Stimulated activated naive CD8-positive, alpha-beta T cell treated with anti-CD3 and anti-CD28 coated beads, Interleukin-15, Interleukin-2, amounts not matched to agents 100 ng/mL and 50 ng/mL, for 24 hours (primary cell): Measurements from ENCODE around the gene FJX1.

ENCODE experiments used
- H3K27ac Mint-ChIP-seq: one replicate; pipeline ENCODE4 v1.8.0; 2021; ENCODE audit warnings: mild to moderate bottlenecking, mixed read lengths
- H3K27me3 Mint-ChIP-seq: one replicate; pipeline ENCODE4 v1.8.0; 2021; ENCODE audit warnings: mixed read lengths
- H3K36me3 Mint-ChIP-seq: one replicate; pipeline ENCODE4 v1.8.0; 2021; ENCODE audit warnings: low read depth, mixed read lengths
- H3K4me1 Mint-ChIP-seq: one replicate; pipeline ENCODE4 v1.8.0; 2021; ENCODE audit warnings: low read depth, mixed read lengths
- H3K4me3 Mint-ChIP-seq: one replicate; pipeline ENCODE4 v1.8.0; 2021; ENCODE audit warnings: mild to moderate bottlenecking, mixed read lengths
- H3K9me3 Mint-ChIP-seq: one replicate; pipeline ENCODE4 v1.8.0; 2021; ENCODE audit warnings: mixed read lengths

FJX1 gene

DNA sequence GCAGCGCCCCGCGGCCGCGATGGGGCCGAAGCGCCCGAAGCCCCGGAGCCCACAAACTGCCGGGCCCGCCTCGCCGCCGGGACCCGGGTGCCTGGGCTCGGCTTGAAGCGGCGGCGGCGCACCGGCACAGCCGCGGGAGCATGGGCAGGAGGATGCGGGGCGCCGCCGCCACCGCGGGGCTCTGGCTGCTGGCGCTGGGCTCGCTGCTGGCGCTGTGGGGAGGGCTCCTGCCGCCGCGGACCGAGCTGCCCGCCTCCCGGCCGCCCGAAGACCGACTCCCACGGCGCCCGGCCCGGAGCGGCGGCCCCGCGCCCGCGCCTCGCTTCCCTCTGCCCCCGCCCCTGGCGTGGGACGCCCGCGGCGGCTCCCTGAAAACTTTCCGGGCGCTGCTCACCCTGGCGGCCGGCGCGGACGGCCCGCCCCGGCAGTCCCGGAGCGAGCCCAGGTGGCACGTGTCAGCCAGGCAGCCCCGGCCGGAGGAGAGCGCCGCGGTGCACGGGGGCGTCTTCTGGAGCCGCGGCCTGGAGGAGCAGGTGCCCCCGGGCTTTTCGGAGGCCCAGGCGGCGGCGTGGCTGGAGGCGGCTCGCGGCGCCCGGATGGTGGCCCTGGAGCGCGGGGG is 346 bp downstream of the FJX1 start:
- peak overlapping the region; percentile 39 for H3K4me3 Mint-ChIP-seq
- no peaks in the 10 kb centered on the region for H3K36me3 Mint-ChIP-seq
- H3K9me3 Mint-ChIP-seq, result no peaks in the 10 kb centered on the region
- no peak overlapping the region for H3K27ac Mint-ChIP-seq
- peaks cover 19% of the 10 kb centered on the region for H3K4me1 Mint-ChIP-seq
- peaks cover 69% of the 10 kb centered on the region for H3K27me3 Mint-ChIP-seq

DNA sequence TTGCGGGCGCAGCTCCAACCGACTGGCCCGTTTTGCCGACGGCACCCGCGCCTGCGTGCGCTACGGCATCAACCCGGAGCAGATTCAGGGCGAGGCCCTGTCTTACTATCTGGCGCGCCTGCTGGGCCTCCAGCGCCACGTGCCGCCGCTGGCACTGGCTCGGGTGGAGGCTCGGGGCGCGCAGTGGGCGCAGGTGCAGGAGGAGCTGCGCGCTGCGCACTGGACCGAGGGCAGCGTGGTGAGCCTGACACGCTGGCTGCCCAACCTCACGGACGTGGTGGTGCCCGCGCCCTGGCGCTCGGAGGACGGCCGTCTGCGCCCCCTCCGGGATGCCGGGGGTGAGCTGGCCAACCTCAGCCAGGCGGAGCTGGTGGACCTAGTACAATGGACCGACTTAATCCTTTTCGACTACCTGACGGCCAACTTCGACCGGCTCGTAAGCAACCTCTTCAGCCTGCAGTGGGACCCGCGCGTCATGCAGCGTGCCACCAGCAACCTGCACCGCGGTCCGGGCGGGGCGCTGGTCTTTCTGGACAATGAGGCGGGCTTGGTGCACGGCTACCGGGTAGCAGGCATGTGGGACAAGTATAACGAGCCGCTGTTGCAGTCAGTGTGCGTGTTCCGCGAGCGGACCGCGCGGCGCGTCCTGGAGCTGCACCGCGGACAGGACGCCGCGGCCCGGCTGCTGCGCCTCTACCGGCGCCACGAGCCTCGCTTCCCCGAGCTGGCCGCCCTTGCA is 1.0 kb downstream of the FJX1 start:
- Mint-ChIP-seq H3K27ac (no peak overlapping the region), H3K9me3 (no peaks in the 10 kb centered on the region), H3K36me3 (no peaks in the 10 kb centered on the region), H3K27me3 (peaks cover 70% of the 10 kb centered on the region), H3K4me3 (peak overlapping the region; percentile 70), H3K4me1 (peaks cover 19% of the 10 kb centered on the region)

DNA sequence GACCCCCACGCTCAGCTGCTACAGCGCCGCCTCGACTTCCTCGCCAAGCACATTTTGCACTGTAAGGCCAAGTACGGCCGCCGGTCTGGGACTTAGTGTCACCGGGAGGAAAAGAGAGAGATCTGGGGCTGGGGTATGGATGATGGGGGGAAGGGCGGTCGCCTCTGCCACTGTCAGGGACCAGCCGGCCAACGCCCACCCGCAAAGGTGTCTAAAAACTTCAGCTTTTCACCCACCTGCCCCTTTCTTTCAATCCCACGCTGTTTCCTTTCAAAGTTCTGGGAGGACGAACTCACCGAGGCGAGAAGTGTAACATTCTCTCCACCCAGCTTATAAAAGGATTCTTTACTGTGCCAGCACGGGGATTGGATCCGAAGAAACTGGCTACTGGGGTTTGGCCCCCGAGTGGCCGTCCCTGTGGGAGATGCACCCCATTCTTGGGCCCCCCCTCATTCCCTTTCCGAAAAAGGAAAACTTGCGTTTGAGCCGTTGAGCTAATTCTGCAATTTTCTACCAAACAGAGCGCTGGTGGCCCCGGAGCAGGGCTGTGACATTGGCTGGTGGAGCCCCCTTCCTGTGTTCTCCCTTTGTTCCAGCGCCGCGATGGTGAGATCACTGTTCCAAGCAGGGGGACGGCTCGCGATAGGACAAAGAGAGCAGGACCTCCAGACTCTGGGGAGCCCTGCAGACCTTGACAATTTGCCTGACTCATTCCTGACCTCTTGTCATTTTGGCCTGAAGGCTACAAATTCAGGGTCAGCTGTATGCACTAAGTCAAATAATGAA is 1.8 kb downstream of the FJX1 start:
- peaks cover 69% of the 10 kb centered on the region for H3K27me3 Mint-ChIP-seq
- H3K27ac Mint-ChIP-seq, result no peak overlapping the region
- H3K36me3 Mint-ChIP-seq, result no peaks in the 10 kb centered on the region
- H3K9me3 Mint-ChIP-seq, result no peaks in the 10 kb centered on the region
- H3K4me3 Mint-ChIP-seq, result peak overlapping the region; percentile 70
- H3K4me1 Mint-ChIP-seq, result peaks cover 19% of the 10 kb centered on the region

DNA sequence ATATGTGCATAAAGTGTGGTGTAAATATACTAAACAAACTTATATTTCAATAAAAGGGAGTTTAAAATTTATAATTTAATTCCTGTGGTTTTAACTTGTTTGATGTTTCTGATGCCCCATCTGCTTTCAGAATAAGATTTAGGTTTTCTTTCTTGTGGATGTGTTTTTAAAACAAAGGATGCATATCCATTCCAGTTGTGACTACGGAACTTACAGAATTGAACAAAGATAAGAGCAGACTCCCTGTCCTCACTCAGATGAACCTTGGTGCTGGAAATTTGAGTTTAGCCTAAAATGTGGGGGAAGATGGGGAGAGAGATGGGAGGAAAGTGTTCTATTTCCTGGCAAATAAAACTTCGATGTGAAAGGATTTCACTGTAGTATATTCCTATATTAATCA is 2.5 kb downstream of the FJX1 start:
- Mint-ChIP-seq H3K4me3 (no peak overlapping the region), H3K27me3 (peaks cover 71% of the 10 kb centered on the region)

DNA sequence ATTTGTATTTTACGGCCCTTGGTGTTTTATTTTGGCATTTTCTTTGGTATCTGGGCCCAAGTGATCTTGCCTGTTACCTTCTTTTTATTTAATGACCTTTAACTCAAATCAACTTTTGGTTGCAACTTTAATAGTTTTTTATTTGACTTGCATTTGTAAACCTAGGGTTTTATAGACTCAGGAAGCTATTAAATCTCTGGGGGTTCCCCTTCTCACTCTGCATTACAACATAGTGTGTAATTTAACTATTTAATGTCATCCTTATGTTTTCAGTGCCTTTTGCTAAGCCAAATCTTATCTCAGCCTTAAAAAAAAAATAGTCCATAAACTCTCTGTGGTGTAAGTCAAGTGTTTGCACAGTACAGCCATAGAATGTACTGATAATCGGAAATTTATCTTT is 3.4 kb downstream of the FJX1 start:
- Mint-ChIP-seq H3K4me1 (peaks cover 19% of the 10 kb centered on the region), H3K36me3 (no peaks in the 10 kb centered on the region), H3K27ac (no peak overlapping the region), H3K27me3 (peaks cover 74% of the 10 kb centered on the region), H3K9me3 (no peaks in the 10 kb centered on the region), H3K4me3 (no peak overlapping the region)

More for the DNA sequence above, 2.5 kb downstream of the FJX1 start:
- no peaks in the 10 kb centered on the region for H3K9me3 Mint-ChIP-seq
- no peaks in the 10 kb centered on the region for H3K36me3 Mint-ChIP-seq
- peaks cover 19% of the 10 kb centered on the region for H3K4me1 Mint-ChIP-seq
- no peak overlapping the region for H3K27ac Mint-ChIP-seq

DNA sequence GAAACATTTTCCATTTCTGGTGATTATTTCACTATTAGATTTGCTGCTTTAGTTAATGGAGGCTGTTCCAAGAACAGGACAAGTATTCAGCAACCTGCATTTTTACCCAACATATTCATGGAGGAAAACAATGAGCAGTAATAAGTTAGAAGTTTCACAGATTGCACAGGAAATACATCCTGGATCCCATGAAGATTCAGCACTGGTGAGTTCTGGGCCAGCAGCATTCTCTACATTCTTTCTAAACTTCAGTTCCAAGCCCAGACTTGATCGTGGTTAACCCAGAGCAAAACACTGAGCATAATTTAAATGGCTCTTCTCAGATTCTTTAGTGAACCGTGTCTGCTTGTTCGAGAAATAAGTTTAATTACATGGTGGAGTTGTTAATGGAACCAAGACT is 3.8 kb downstream of the FJX1 start:
- Mint-ChIP-seq H3K27ac (no peak overlapping the region), H3K27me3 (peaks cover 74% of the 10 kb centered on the region), H3K36me3 (no peaks in the 10 kb centered on the region), H3K4me3 (no peak overlapping the region), H3K9me3 (no peaks in the 10 kb centered on the region), H3K4me1 (peaks cover 19% of the 10 kb centered on the region)

DNA sequence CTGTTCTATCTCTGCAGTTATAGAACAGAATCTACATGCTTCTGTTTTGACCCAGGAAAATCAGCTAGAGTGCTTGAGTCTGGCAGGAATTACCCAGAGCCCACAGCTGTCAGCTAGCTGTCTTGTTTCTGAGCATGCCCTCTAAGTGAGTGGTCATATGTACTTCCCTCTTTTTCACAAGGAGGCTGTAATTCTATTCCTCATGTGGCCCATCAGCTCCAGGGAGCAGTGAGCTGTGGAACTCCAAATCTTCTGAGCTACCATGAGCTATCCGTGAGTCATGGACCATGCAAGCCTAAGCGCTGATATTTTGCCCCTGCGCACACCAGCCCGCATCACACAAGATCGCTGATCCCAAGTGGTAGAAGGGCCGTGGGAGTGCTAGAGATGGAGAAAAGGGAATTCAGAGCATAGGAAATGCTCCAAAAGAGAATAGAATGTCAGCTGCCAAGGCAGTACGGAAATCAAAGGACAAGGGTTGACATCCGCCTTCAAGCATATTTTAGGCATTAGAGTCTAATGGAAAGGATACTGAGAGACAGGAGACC is 5.4 kb downstream of the FJX1 start:
- Mint-ChIP-seq H3K9me3 (no peaks in the 10 kb centered on the region), H3K27me3 (peaks cover 75% of the 10 kb centered on the region), H3K36me3 (no peaks in the 10 kb centered on the region), H3K4me1 (peaks cover 12% of the 10 kb centered on the region), H3K27ac (no peak overlapping the region), H3K4me3 (no peak overlapping the region)

DNA sequence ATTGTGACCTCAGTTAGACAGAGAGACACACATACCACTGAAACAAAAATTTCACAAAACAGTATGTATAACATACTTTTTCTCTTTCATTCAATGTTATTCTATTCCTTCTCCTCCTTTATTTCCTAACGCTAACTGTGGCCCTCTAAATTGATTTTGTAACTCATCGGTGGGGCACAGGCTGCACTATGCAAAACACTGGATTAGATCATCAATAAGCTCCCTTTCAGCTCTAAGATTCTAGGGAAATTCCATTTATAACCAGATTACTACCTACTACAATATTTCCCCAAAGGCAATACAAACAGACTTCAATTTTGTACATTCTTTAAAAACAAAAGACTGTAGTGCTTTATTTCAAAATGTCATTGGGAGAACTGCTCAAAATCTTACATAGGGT is 6.1 kb downstream of the FJX1 start:
- H3K27me3 Mint-ChIP-seq, result peaks cover 78% of the 10 kb centered on the region
- peaks cover 12% of the 10 kb centered on the region for H3K4me1 Mint-ChIP-seq
- H3K9me3 Mint-ChIP-seq, result no peaks in the 10 kb centered on the region
- H3K36me3 Mint-ChIP-seq, result no peaks in the 10 kb centered on the region
- no peak overlapping the region for H3K4me3 Mint-ChIP-seq
- H3K27ac Mint-ChIP-seq, result no peak overlapping the region

DNA sequence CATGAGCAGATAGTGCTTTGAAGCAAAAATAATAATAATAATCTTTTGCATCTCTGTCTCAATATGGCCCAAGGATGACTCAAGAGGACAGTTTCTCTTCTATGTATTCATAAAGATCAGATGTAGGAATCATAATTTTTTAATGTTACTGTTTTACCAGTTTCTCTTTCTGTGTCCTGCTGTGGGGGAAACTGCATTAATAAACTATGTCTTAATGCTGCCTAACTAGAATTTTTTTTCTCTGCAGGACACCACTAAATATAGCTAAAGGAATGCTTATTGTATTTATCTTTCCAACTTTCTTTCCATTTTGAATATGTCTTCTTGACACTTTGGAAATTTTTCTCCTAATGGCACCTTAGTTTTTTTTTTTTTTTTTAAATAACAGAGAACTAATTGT is 6.5 kb downstream of the FJX1 start:
- no peak overlapping the region for H3K4me3 Mint-ChIP-seq
- no peak overlapping the region for H3K27ac Mint-ChIP-seq
- peaks cover 7% of the 10 kb centered on the region for H3K4me1 Mint-ChIP-seq
- H3K27me3 Mint-ChIP-seq, result peaks cover 82% of the 10 kb centered on the region
- no peaks in the 10 kb centered on the region for H3K36me3 Mint-ChIP-seq
- H3K9me3 Mint-ChIP-seq, result no peaks in the 10 kb centered on the region

DNA sequence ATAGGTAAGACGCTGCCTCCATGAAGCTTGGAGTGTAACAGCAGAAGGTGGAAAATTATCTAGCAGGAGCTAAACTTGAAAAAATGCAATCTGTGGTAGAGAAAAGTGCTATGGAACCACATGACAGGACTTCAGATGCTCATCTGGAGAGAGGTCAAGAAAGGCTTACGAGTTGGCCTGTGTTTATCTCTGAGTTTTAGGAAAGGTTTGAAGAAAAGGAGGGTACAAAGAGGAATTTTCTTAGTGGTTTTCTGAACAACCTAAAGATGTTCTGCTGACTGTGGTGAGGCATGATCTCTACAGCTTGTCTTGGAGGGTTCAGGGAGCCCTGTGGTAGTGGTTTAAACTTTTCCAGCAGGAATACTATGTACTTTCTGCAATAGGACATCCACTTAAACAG is 8.2 kb downstream of the FJX1 start:
- H3K4me1 Mint-ChIP-seq, result no peaks in the 10 kb centered on the region
- no peaks in the 10 kb centered on the region for H3K9me3 Mint-ChIP-seq
- H3K27me3 Mint-ChIP-seq, result peaks cover 70% of the 10 kb centered on the region
- H3K4me3 Mint-ChIP-seq, result no peak overlapping the region
- H3K36me3 Mint-ChIP-seq, result no peaks in the 10 kb centered on the region
- no peak overlapping the region for H3K27ac Mint-ChIP-seq

DNA sequence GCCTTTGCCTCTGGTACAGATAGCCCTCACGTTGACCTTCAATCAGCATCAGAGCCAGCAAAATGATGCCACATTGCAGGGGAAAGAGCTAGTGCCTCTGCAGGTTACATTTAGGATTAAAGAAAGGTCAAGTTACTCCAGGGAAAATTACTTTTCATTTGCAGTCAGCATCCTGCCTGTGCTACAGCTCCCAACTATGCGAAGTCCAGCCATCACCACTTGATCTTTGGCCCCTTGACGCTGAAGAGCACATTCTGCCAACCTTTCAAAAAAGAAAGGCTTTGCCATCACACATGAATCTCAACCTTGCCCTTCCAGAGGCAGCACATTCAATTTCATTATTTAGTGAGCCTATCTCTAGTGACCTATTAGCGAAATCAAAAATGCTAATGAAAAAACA is 11.3 kb downstream of the FJX1 start:
- H3K4me3 Mint-ChIP-seq, result no peak overlapping the region
- H3K9me3 Mint-ChIP-seq, result no peaks in the 10 kb centered on the region
- no peaks in the 10 kb centered on the region for H3K36me3 Mint-ChIP-seq
- H3K27ac Mint-ChIP-seq, result no peak overlapping the region
- H3K27me3 Mint-ChIP-seq, result peaks cover 56% of the 10 kb centered on the region
- no peaks in the 10 kb centered on the region for H3K4me1 Mint-ChIP-seq

DNA sequence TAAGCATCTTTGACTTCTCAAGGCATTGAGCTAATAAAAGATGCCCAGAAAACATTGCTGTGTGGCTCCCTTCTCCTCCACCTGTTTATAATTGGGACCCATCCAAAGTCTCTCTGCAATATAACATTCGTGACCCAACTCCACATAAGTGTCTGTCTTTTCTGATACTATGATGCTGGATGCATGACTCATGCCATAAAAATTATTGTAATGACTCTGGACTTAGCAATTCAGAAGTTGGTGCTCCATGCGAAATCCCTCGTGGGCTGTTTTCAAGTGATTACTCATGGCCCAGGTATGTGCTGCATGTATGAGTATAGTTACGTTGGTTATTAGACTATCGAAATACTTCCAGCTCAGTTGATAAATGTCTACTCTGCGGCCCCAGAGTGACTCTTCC is 11.7 kb downstream of the FJX1 start:
- H3K9me3 Mint-ChIP-seq, result no peaks in the 10 kb centered on the region
- H3K36me3 Mint-ChIP-seq, result no peaks in the 10 kb centered on the region
- no peak overlapping the region for H3K4me3 Mint-ChIP-seq
- H3K27me3 Mint-ChIP-seq, result peaks cover 56% of the 10 kb centered on the region
- H3K4me1 Mint-ChIP-seq, result no peaks in the 10 kb centered on the region
- H3K27ac Mint-ChIP-seq, result no peak overlapping the region

DNA sequence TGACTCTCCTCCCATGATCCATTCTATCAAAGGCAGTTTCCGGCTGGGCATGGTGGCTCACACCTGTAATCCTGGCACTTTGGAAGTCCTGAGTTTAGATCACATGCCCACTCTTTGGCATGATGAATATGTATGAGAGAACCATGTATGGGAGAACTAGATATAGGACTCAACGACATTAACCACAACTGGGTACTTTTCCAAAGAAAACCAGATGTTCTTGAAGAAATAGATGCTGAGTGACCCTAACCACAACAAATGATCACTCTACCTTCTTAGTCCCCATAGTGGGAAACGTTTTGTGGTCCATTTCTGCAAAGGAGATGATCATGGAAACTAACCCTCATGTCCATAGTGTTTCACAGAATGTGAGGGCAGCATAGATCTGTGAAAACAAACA is 13.6 kb downstream of the FJX1 start:
- no peak overlapping the region for H3K27ac Mint-ChIP-seq
- no peaks in the 10 kb centered on the region for H3K36me3 Mint-ChIP-seq
- no peaks in the 10 kb centered on the region for H3K4me1 Mint-ChIP-seq
- no peaks in the 10 kb centered on the region for H3K9me3 Mint-ChIP-seq
- H3K27me3 Mint-ChIP-seq, result peaks cover 55% of the 10 kb centered on the region
- H3K4me3 Mint-ChIP-seq, result no peak overlapping the region

DNA sequence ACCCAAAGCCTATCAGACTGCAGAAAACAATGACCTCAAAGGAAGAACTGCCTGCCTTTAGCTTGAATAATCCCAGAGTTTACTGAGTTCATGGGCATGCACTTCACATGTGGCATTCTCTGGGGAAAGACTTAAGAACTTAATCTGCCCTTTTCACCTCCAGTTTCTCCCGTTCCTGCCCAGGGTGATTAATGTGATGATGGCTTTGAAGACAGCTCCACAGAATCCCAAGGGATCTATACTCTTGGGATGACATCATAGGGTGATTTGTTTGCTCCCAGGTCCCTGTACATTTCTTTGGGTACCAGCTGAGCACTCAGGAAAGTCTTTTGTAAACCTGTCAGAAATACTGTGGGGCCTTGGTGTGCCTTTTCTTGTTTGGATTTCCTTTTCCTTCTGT is 14.0 kb downstream of the FJX1 start:
- Mint-ChIP-seq H3K4me1 (no peaks in the 10 kb centered on the region), H3K27me3 (peaks cover 56% of the 10 kb centered on the region), H3K27ac (no peak overlapping the region), H3K9me3 (no peaks in the 10 kb centered on the region), H3K36me3 (no peaks in the 10 kb centered on the region), H3K4me3 (no peak overlapping the region)

DNA sequence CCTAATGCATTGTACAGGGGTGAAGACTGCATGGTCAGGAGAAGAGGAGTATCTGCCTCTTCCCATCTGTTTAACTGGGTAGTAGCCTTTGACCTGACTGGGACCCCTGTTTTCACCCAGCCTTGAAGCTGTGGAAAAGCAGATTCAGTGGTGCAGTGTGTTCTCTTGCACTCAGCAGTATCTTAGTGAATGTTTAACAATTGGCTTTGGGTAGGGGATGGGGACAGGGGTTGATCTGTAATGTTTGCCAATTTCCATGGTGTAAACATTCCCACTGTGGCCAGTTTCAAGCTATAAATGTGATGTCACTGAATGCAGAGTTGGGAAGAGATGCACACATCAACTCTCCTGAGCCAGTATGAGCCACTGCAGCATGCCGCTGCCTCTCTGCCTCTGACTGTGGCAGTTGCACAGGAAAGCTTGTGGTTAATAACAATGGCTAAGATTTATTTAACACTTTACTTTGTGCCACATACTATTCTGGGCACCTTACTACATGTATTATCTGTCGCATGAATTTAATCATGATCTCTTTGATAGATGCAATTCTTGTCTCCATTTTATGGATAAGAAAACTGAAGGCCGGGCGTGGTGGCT is 15.7 kb downstream of the FJX1 start:
- H3K9me3 Mint-ChIP-seq, result no peaks in the 10 kb centered on the region
- H3K4me3 Mint-ChIP-seq, result no peak overlapping the region
- H3K27me3 Mint-ChIP-seq, result peaks cover 65% of the 10 kb centered on the region
- no peak overlapping the region for H3K27ac Mint-ChIP-seq
- no peaks in the 10 kb centered on the region for H3K4me1 Mint-ChIP-seq
- H3K36me3 Mint-ChIP-seq, result no peaks in the 10 kb centered on the region
